Activated naive CD4-positive, alpha-beta T cell treated with anti-CD3 and anti-CD28 coated beads, Interleukin-2, amount 50 U/mL, for 16 hours (primary cell): ENCODE results near the gene SHROOM2.

Experiments
- DNase-seq: peaks from one replicate; pipeline ENCODE4 v3.0.0-alpha.2; 2020

SHROOM2 gene

DNA sequence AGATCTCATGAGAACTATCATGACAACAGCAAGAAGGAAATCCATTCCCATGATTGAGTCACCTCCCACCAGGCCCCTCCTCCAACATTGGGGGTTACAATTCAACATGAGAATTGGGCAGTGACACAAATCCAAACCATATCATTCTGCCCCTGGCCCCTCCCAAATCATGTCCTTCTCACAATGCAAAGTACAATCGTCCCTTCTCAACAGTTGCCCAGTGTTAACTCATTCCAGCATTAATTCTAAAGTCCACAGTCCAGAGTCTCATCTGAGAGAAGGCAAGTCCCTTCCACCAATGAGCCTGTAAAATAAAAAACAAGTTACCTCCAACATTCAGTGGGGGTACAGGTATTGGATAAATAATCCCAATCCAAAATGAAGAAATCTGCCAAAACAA is 166.1 kb downstream of the SHROOM2 start:
- DNase-seq, result no peak

DNA sequence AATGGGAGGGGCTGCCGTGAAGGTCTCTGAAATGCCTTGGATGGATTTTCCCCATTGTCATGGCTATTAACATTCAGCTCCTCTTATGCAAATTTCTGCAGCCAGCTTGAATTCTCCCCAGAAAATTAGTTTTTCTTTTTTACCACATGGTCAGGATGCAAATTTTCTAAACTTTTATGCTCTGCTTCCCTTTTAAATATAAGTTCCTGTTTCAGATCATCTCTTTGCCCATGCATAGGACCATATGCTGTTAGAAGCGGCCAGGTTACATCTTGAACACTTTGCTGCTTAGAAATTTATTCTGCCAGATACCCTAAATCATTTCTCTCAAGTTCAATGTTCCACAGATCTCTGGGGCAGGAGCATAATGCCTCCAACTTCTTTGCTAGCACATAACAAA is 167.2 kb downstream of the SHROOM2 start:
- DNase-seq, result no peak

DNA sequence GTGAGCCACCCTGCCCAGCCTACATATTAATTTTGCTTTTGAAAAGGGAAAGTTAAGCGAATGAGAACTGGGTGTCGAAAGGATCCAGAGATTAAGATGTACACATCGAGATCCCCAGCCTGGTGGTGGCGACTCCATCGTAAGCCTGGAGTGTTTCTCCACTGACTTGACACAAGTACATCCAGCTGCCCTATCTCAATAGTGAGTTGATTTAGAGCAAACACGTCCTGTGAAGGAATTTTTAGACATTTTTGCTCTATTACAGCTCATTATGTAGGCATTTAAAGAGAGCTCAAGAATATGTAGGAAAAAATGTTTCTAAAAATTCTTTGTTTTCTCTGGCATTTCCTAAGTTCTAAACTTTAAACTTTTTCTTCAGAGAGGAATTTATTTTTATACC is 169.3 kb downstream of the SHROOM2 start:
- no peak for DNase-seq

DNA sequence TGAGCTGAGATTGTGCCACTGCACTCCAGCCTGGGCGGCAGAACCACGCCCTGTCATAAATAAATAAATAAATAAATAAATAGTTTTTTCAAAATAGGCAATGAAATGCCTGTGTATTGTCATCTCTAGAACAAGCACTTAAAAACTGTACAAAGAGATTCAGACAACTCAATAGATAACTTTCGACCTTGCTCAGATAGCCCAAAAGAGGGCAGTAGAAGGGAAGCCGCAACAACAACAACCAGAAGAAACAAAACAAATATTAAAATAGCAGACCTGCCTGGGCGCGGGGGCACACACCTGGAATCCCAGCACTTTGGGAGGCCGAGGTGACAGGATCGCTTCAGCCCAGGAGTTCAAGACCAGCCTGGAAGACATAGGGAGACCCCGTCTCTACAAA is 171.5 kb downstream of the SHROOM2 start:
- DNase-seq, result no peak

DNA sequence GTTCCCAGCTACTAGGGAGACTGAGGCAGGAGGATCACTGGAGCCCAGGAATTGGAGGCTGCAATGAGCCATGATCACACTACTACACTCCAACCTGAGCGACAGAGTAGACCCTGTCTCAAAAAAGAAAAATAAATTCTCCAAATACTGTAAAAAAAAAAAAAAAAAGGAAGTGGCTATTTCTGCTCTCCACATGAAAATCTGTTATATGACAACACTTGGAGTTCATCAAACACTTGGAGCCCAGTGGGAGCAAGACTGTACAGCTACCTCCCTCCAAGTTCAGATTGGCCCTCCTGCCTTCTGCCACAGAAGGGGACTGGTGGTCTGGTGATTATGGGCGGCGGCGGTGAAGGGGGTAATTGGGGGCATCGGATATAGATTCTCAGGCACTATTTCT is 172.0 kb downstream of the SHROOM2 start:
- DNase-seq, result no peak

GRCh38 chrX:9961750-9962149 is 175.5 kb downstream of the SHROOM2 start:
- no peak for DNase-seq

DNA sequence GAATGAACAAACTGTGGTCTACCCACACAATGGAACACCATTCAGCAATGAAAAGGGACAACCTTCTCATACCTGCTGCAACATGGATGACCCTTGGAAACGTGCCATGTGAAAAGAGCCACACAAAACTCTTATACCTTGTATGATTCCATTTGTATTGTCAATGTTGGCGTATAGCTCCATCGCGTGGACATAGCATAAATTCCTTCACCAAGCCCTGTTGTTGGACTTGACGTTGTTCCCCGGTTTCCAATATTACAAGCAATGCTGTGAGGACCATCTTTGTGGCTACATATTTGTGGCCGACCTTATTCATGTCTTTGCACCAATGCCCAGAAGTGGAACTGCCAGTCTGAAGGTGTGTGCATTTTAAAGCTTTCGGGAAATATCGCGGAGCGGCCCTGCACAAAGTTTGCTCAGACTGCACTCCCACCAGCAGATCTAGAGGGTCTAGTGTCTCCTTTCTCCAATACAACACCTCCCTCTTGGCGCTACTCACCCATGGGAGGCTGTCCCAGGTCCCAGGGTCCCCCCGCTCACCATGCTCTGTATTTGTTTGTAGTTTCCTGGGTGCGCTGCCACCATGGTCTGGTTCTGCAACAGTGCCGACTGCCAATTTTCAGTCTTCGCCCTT is 180.7 kb downstream of the SHROOM2 start, which contains the start of gene CLDN34:
CLDN34 (plus strand) TSS at position 584 of the 634 bp plus-strand sequence; CDS start at position 584, 0 bp downstream.
- no peak for DNase-seq

DNA sequence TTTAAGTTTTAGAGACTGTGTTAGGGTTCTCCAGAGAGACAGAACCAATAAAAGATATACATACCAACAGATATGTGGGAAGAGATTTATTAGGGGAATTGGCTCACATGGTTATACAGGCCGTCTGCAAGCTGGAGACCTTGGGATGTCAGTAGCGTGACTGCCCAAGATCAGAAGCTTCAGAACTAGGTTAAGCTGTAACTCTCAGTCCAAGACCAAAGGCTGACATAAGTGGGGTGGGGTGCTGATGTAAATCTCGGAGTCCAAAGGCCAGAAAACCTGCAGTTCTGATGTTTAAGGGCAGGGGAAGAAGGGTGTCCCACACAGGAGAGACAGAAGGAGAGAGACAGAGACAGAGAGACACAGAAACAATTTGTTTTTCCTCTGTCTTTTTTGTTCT is 191.4 kb downstream of the SHROOM2 start:
- no peak for DNase-seq

- DNase-seq, result no peak
These were observed 194.2 kb downstream of the SHROOM2 start for GRCh38 chrX:9980401-9980800.

GRCh38 chrX:9980927-9981326 is 194.7 kb downstream of the SHROOM2 start:
- DNase-seq, result no peak

DNA sequence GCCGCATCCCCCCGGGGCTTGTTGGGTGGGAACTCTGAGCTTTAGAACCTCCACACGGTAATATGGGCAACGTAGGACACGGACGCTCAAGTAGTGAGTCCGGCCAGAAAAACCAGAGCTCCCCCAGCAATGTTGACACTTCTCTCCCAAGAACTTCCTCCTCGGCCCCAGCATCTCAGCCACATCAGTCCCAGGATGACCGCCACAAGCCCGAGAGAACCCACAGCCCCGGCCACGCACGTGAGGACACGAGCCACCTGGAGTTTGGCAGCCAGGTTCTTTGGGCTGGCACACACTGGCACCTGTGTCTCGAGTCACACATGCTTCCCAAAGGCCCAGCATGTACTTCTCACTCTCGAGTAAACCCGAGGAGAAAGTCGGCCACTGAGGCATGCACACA is 197.2 kb downstream of the SHROOM2 start:
- DNase-seq, result no peak

DNA sequence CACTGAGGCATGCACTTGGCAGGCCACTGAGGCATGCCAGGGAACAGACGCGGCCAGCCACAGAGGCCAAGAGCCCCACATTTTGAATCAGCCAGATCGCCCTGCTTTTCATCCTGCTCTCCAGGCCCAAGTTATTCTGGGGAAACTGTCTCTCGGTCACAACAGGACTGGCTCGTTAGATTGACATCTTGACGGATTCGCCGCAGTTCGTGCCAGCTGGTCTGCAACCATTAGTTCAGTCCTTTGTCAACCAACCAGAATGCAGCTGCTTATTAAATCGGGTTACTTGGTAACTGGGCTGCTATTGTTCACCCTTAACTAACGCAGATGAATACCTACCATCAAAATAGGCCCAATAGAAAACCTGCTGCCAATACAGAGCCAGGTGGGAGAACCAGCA is 197.6 kb downstream of the SHROOM2 start:
- DNase-seq, result no peak

DNA sequence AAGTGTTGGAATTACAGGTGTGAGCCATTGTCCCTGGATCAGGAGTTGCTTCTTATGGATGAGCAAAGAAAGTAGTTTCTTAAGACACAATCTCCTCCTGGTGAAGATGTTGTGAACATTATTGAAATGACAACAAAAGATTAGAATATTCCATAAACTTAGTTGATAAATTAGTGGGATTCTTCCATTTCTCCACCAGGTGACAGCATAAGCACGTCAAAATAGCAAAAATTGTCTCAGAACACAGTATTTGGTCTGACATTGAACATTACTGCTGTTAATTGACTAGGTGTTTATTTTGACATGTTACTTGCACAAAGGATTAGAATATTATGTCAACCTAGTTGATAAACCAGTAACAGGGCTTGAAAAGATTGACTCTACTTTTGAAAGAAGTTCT is 202.5 kb downstream of the SHROOM2 start:
- DNase-seq, result no peak

DNA sequence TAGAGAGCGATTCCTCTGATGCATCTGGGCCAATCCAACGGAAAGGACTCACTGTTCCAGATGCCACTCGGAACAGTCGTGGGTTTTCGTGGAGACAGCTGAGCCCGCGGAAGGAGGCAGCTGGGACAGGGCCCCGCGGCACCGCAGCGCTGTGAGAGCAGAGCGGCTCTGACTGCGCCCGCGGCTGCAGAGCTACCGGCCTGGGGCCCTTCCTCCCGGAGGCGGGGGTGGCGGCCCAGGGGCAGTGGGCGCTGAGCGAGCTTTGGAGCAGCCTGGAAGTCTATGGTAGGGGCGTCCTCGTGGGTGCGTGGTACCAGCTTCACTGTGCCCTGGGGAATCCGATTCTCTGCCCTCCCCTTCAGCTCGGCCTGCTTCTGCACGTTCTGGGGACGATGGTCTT is 205.8 kb downstream of the SHROOM2 start:
- DNase-seq, result no peak

DNA sequence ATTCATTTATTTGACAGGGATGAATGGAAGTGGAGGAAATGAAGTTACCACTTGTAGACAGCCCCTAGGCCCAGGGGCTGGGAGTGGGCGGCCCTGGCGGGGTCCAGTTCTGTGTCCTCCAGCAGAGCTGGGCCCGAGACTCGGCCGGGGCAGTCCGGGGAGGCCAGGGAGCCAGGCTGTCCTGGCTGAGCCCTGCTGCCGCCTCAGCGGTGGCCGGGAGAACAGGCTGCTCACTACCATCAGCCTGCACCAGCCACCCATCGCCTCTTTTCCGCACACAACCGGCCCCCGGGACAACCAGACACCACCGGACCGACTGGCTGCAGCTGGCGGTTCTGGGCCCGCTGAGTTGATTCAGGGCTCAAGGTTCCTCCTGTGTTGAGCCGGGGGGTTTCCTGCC is 206.5 kb downstream of the SHROOM2 start:
- no peak for DNase-seq

GRCh38 chrX:9995855-9996339 is 209.7 kb downstream of the SHROOM2 start:
- DNase-seq, result peak; percentile 69

- DNase-seq, result no peak
These were observed 210.8 kb downstream of the SHROOM2 start for GRCh38 chrX:9997041-9997440.

DNA sequence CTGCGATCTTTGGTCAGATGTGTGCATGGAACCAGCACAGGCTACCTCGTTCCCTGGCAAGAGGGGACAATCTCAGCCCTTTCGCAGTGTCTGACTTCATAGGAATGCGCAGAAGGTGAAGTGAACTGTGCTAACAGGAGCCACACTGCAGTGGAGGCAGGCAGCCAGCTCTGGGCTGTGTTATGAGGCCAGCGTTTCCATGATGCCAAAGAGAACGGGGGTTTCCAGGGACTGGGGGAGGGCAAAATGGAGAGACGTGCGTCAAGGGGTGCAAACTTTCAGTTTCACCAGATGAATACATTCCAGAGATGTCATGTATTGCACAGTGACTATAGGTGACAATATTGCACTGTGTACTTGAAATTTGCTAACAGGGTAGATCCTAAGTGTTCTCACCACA is 211.3 kb downstream of the SHROOM2 start:
- peak; percentile 50 for DNase-seq
